GM12891 (cell line): ENCODE data around the gene EVI2A.

ENCODE experiments used
- POLR2AphosphoS5 ChIP-seq: IDR thresholded peaks from 2 replicates; pipeline ENCODE4 v1.6.1; 2011; ENCODE audit warnings: low read depth, low read length, control low read depth
- TAF1 ChIP-seq: IDR thresholded peaks from 2 replicates; pipeline ENCODE4 v1.6.1; 2011; ENCODE audit warnings: low read depth, low read length, control low read depth

DNA sequence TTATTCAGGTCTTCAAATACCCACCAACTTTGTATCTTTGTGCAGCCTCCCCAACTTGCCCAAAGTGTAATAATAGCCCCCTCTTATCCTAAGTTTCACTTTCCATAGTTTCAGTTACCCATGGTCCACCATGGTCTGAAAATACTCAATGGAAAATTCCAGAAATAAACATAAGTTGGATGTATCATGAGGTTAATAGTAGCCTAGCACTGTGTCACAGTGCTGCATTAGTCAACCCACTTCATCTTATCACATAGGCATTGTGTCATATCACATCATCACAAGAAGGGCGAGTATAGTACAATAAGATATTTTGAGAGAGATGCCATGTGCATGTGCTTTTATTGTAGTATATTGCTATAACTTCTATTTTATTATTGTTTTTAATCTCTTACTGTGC lies 46.3 kb downstream of the EVI2A start:
- no peak for TF ChIP-seq POLR2AphosphoS5
- no peak for TF ChIP-seq TAF1
